Activated CD4-positive, CD25-positive, alpha-beta regulatory T cell (primary cell): ENCODE measurements around the gene GPR63.

Experiments used
- DNase-seq, 4 experiments: peaks; one replicate each; lab custom pipeline; 2025; lab: John Stamatoyannopoulos, UW

The GPR63 gene

DNA sequence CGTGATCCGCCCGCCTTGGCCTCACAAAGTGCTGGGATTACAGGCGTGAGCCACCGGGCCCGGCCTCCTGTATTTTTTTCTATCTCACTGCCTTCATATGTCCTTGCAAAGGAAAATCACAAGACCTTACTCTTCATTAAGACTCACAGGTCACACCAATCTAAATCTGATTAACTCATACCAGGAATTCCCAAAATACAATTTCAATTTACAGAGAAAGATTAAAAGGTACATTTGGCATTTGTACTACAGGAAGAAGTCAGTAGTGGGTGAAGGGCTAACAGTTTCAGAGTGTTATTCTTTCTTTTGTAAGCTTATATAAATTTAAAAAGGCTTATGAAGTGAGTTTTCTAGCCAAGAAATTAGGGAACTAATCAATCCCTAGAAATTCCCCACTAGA, 87.4 kb downstream of the GPR63 start:
- no peak for DNase-seq
